Hepatic stellate cell (primary cell): ENCODE measurements around the gene ZDHHC14.

Experiments
- DNase-seq: peaks from one replicate; pipeline ENCODE4 v3.0.0; 2011; ENCODE audit warnings: low spot score

ZDHHC14 gene

DNA sequence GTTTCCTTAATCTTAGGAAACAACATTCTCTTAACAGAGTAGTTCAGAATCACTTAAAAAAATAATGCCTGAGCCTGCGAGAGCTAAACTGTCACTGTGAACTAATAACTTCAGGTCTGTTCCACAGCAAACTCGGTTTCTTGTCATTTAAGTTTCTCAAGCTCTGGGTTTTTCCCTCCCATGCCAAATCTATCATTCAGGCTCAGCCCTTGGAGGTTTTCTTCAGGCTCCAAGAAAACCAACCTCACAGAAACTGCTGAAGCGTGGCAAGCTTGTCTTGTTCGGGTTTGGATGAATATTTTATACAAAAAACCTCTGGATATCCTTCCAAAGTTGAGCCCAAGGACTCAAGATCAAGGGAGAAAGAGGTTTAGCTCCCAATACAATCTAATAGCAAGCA lies 342.4 kb downstream of the ZDHHC14 start:
- DNase-seq: no peak

DNA sequence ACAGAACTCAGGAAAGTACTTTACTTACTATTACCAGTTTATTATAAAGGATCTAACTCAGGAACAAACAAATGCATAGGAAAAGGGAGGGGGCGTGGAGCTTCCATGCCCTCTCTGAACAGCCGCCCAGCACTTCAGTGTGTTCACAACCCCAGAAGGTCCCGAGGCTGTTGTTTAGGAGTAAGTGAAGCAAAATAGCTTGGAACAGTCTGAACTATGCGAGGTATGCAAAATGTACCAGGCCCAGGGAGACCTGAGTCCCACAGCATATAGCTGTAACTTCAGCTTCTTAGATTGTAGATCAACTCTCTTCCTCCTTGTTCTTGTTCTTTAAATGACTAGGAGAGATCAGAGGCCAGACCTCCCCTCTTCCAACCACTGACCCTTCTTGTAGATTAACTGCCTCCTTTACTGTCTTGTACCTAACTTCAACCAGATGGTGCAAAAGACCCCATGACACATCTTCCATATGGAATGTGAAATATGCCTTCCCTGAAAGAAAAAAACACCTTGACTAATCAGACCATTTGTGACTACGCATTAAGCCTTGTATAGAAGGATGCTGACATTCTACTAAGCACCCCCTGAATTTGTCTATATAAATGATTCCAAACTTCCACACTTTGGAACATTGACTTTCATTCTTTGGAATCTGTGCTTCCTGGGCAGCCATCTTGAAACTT lies 343.3 kb downstream of the ZDHHC14 start:
- DNase-seq: no peak

DNA sequence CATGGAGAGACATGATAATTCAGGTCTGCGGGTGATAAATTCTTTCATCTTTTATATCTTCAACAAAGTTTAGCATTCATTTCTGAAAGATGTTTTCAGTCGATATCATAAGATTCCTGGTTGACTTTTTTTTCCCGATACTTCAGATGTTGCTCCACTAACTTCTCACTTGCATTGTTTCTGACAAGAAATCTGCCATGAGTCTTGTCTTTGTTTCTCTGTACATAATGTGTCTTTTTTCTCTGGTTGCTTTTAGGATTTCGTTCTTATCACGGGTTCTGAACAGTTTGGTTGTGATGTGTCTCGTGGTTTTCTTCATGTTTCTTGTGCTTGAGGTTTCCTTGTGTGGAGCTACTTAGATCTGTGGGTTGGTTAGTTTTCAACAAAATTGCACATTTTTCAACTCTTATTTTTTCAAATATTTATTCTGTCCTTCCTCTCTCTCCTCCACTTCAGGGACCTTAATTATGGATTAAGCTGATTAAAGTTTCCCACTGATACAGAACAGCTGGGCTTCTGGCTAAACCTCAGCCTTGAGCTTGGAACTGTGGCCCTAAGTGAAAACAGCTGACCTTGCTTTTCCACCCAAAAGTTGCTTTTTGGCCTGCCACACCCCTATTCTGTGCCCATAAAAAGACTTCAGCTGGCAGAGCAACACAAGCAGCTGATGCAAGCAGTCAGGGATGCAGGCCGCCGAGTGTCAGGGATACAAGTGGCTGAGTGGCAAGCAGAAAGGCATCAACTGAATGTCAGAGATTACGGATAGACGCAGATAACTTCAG lies 344.2 kb downstream of the ZDHHC14 start:
- DNase-seq: no peak

DNA sequence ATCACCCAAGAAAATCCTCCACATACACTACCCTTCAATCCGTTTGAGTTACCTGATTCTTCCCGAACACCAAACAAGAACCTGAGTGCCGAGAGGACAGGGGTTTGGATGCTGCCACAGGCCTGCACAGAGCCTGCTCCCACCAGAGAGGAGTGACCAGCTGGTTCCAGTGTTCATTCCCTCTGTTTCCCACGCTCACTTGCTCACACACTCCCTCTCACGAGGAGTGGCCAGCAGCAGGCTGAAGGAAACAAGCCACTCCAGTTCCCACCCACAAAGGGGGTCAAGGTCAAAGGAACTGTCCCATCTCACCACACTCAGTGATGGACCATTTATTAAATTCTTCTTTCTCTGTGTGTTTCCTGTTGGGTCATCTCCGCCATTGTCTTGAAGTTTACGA lies 344.8 kb downstream of the ZDHHC14 start:
- no peak for DNase-seq

DNA sequence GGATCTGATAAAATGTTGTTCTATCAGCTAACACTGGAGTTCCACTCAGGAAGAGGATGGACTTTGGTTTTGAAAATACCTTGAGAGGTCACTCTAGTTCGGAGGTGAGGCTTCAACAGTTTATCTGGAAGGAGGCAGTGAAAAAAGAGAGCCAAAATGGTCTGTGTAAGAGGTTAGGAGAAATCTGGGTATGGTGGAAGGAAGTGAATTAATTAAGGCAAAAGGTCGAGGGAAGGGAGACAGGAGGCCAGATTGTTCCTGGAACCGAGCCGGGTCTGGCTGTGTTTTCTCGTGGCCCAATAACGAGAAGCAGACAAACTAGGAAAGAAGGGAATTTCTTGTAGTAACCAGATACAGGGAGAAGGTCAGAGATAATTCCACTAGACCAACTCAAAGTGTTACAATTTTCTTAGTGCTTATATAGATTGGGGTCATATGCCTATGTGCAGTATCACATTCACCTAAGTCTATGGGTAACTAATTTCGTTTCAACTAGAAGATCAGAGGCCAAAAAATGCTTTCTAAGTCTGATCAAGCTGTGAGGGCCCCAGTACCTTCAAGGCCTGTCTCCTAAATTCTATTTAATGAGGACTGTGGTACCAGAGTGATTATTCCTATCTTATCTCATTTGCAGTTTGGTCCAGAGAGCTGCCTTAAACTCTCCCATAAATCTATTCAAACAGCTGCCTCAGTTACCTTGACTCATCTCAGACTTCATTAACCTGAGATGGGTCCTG lies 346.1 kb downstream of the ZDHHC14 start:
- no peak for DNase-seq
